ENCODE results near the gene AGK. TPM values are rescaled to one million over a fixed set of nuclear protein-coding genes. Genes with fewer than 3 reads are reported as not detected.

The AGK gene
- polyA plus RNA-seq, 1 donor (not counting 4 experiments of a cell fraction or from before 2014, with no cell fraction given): 40.0 TPM

GRCh38 chr7:141697211-141697871 is 146.1 kb downstream of the AGK start:
- Histone ChIP-seq H3K79me2 (ENCODE audit: control insufficient read depth, insufficient read depth, low read length) (no peaks in the 10 kb centered on the region), H4K20me1 (ENCODE audit: control insufficient read depth, extremely low read depth, insufficient read depth, low read length) (no peaks in the 10 kb centered on the region), H3K4me1 (ENCODE audit: control insufficient read depth, extremely low read depth, insufficient read depth, low read length) (peaks cover 7% of the 10 kb centered on the region), H3K9ac (ENCODE audit: control insufficient read depth, extremely low read depth, insufficient read depth, low read length) (no peak overlapping the region), H3K4me2 (ENCODE audit: control insufficient read depth, extremely low read depth, insufficient read depth, low read depth, low read length) (no peak overlapping the region), H3K27ac (ENCODE audit: control insufficient read depth, insufficient read depth, low read length) (no peak overlapping the region), H3K9me3 (ENCODE audit: control insufficient read depth, low read depth, low read length) (no peaks in the 10 kb centered on the region), H3K9me1 (ENCODE audit: control insufficient read depth, extremely low read depth, insufficient read depth, low read length) (no peaks in the 10 kb centered on the region), H2AFZ (ENCODE audit: control insufficient read depth, low read length) (no peak overlapping the region), H3K36me3 (ENCODE audit: control insufficient read depth in 2 of 2, extremely low read depth in 1 of 2, insufficient read depth in 2 of 2, low read length in 2 of 2) (no peaks in the 10 kb centered on the region), H3K27me3 (ENCODE audit: control insufficient read depth, extremely low read depth, insufficient read depth, low read length) (no peaks in the 10 kb centered on the region), H3K4me3 (ENCODE audit: control insufficient read depth in 2 of 3, extremely low read depth in 1 of 3, insufficient read depth in 2 of 3, low read depth in 1 of 3, low read length in 3 of 3) (no peak overlapping the region)
- dilution Hi-C loops (cut with MboI; ENCODE audit: extremely low pct_ligation_motif_present, low sequenced_read_pairs): no loop called here
- DNase-seq (ENCODE audit: low read depth, low spot score) (no peak), FAIRE-seq (no peak)
- TF ChIP-seq EZH2 (IDR thresholded peaks at IDR 0.05; ENCODE audit: low read length): no peak
- TF ChIP-seq, protein P1, sequence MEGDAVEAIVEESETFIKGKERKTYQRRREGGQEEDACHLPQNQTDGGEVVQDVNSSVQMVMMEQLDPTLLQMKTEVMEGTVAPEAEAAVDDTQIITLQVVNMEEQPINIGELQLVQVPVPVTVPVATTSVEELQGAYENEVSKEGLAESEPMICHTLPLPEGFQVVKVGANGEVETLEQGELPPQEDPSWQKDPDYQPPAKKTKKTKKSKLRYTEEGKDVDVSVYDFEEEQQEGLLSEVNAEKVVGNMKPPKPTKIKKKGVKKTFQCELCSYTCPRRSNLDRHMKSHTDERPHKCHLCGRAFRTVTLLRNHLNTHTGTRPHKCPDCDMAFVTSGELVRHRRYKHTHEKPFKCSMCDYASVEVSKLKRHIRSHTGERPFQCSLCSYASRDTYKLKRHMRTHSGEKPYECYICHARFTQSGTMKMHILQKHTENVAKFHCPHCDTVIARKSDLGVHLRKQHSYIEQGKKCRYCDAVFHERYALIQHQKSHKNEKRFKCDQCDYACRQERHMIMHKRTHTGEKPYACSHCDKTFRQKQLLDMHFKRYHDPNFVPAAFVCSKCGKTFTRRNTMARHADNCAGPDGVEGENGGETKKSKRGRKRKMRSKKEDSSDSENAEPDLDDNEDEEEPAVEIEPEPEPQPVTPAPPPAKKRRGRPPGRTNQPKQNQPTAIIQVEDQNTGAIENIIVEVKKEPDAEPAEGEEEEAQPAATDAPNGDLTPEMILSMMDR (optimal IDR thresholded peaks at IDR 0.05 in 1 of 3, IDR thresholded peaks at IDR 0.05 in 1 of 3, conservative IDR thresholded peaks at IDR 0.05 in 1 of 3; ENCODE audit: extremely low read depth in 1 of 3, insufficient read depth in 2 of 3, low read length in 3 of 3): no peak

DNA sequence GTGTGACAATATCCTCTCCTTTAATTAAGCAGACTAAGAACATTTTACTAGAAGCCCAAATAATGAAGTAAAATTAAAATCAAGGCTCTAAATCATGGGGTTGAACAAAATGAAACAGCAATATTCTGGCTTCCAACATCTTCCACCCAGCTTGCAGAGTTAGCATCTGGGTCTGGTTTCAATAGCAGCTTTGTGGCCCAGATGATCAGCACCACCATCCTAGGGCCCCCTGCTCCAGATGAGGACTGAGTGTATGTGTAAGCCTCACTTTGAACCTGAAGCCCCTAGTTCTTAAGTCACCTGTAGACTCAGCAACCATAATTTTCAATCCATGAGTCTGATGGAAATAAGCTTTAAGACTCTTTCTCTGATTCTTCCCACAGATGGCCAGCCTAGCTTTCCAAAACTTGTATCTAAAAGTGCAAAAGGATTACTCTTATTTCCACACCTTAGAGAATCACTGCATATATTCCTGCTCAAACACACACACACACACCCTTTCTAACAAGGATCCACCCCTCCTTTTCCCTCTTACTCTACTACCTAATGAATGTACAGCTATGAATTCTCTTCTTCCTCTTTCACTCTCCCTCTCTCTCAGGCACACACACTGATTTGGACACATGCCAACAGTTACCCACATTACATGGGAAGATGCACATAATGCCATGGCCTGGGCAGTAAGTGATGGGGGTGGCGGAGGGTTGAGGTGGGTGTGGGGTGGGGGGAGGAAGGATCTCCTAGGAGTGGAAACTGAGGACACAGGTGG is 147.2 kb downstream of the AGK start:
- dilution Hi-C loops (cut with MboI; ENCODE audit: extremely low pct_ligation_motif_present, low sequenced_read_pairs): no loop called here
- H3K9me3 ChIP-seq (ENCODE audit: control insufficient read depth, low read depth, low read length): no peaks in the 10 kb centered on the region
- TF ChIP-seq EZH2 (IDR thresholded peaks at IDR 0.05; ENCODE audit: low read length): no peak
- TF ChIP-seq, protein P1 (optimal IDR thresholded peaks at IDR 0.05 in 1 of 3, IDR thresholded peaks at IDR 0.05 in 1 of 3, conservative IDR thresholded peaks at IDR 0.05 in 1 of 3; ENCODE audit: extremely low read depth in 1 of 3, insufficient read depth in 2 of 3, low read length in 3 of 3): no peak
- no peaks in the 10 kb centered on the region for H4K20me1 ChIP-seq (ENCODE audit: control insufficient read depth, extremely low read depth, insufficient read depth, low read length)
- peaks cover 10% of the 10 kb centered on the region for H3K4me1 ChIP-seq (ENCODE audit: control insufficient read depth, extremely low read depth, insufficient read depth, low read length)
- no peak overlapping the region for H2AFZ ChIP-seq (ENCODE audit: control insufficient read depth, low read length)
- no peaks in the 10 kb centered on the region for H3K9me1 ChIP-seq (ENCODE audit: control insufficient read depth, extremely low read depth, insufficient read depth, low read length)
- H3K9ac ChIP-seq (ENCODE audit: control insufficient read depth, extremely low read depth, insufficient read depth, low read length): no peak overlapping the region
- H3K27me3 ChIP-seq (ENCODE audit: control insufficient read depth, extremely low read depth, insufficient read depth, low read length): no peaks in the 10 kb centered on the region
- FAIRE-seq (no peak), DNase-seq (ENCODE audit: low read depth, low spot score) (no peak)
- H3K4me3 ChIP-seq (ENCODE audit: control insufficient read depth in 2 of 3, extremely low read depth in 1 of 3, insufficient read depth in 2 of 3, low read depth in 1 of 3, low read length in 3 of 3): no peak overlapping the region
- H3K4me2 ChIP-seq (ENCODE audit: control insufficient read depth, extremely low read depth, insufficient read depth, low read depth, low read length): no peak overlapping the region
- H3K79me2 ChIP-seq (ENCODE audit: control insufficient read depth, insufficient read depth, low read length): no peaks in the 10 kb centered on the region
- no peak overlapping the region for H3K27ac ChIP-seq (ENCODE audit: control insufficient read depth, insufficient read depth, low read length)
- no peaks in the 10 kb centered on the region for H3K36me3 ChIP-seq (ENCODE audit: control insufficient read depth in 2 of 2, extremely low read depth in 1 of 2, insufficient read depth in 2 of 2, low read length in 2 of 2)

Measured in keratinocyte (primary cell).